ENCODE data around the gene NUTM1.
A peak's percentile ranks its signal among the peaks of the same experiment; 100 is the strongest.

The NUTM1 gene

DNA sequence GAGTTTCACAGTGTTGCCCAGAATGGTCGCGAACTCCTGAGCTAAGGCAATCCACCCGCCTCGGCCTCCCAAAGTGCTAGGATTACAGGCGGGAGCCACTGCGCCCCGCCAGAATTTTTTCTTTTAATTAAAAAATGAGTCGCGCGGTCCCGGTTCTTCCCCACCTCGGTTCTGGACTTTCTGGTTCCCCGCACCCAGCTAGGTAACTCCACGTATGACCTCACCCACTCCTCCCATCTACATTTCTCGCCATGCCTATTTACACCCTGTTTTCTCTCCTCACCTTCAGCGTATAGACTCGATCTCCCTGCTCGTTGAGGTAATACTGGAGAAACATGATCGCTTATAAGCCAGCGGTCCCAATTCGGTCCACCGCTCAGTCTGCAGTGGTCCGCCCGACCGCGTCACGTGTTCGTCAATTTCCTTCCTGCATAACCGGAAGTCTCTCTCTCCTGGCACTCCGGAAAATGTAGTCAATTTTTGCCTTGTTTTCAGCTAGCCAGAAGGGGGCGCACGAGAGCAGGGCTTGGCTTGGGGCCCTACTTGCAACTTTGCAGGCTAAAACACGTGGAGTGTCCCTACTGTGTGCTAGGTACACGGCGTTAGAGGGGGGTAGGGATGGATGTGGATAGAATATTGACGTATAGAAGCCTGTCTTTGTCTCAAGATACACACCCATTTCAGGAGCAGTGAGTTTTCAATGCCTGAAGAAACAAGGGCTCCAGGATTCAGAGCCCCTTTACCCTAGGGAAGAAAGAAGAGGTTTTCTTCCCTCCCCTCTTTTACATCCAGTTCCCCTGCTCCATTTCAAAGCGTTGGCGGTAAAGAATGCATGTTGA is at the start of gene NUTM1, which contains the start of gene NOP10:
Gene NUTM1, plus strand, starts transcription at position 579 of the 839 bp plus-strand sequence. CDS start 382 bp downstream, outside the sequence.
Gene NOP10, minus strand, starts transcription at position 400 of the 839 bp plus-strand sequence. Its CDS starts 63 bp downstream, at position 337.
- Mint-ChIP-seq H3K4me1 (ENCODE audit: low read depth) (peaks cover 28% of the 10 kb centered on the region), H3K9me3 (ENCODE audit: low read depth) (no peaks in the 10 kb centered on the region), H3K27me3 (no peaks in the 10 kb centered on the region), H3K27ac (peak within 1 kb of the TSS; percentile 94), H3K36me3 (peaks cover 9% of the 10 kb centered on the region), H3K4me3 (no peak within 1 kb of the TSS)

GRCh38 chr15:34297059-34297458 is 46.1 kb upstream of the NUTM1 start:
- Mint-ChIP-seq H3K27ac (peak overlapping the region; percentile 66), H3K9me3 (ENCODE audit: low read depth) (no peaks in the 10 kb centered on the region), H3K4me1 (ENCODE audit: low read depth) (peaks cover 65% of the 10 kb centered on the region), H3K36me3 (peaks cover 21% of the 10 kb centered on the region), H3K27me3 (no peaks in the 10 kb centered on the region), H3K4me3 (no peak overlapping the region)

- Mint-ChIP-seq H3K27ac (peak overlapping the region; percentile 50), H3K27me3 (no peaks in the 10 kb centered on the region), H3K36me3 (peaks cover 28% of the 10 kb centered on the region), H3K4me3 (no peak overlapping the region), H3K9me3 (ENCODE audit: low read depth) (no peaks in the 10 kb centered on the region), H3K4me1 (ENCODE audit: low read depth) (peaks cover 77% of the 10 kb centered on the region)
These were observed 42.1 kb upstream of the NUTM1 start for GRCh38 chr15:34301058-34301457.

- no peak overlapping the region for H3K27ac Mint-ChIP-seq
- H3K36me3 Mint-ChIP-seq = peaks cover 29% of the 10 kb centered on the region
- no peaks in the 10 kb centered on the region for H3K27me3 Mint-ChIP-seq
- H3K9me3 Mint-ChIP-seq (ENCODE audit: low read depth) = no peaks in the 10 kb centered on the region
- peaks cover 74% of the 10 kb centered on the region for H3K4me1 Mint-ChIP-seq (ENCODE audit: low read depth)
- H3K4me3 Mint-ChIP-seq = no peak overlapping the region
These were observed 38.5 kb upstream of the NUTM1 start for GRCh38 chr15:34304613-34305012.

- Mint-ChIP-seq H3K4me1 (ENCODE audit: low read depth) (peaks cover 68% of the 10 kb centered on the region), H3K27me3 (no peaks in the 10 kb centered on the region), H3K36me3 (peaks cover 16% of the 10 kb centered on the region), H3K4me3 (no peak overlapping the region), H3K9me3 (ENCODE audit: low read depth) (no peaks in the 10 kb centered on the region), H3K27ac (peak overlapping the region; percentile 36)
These were observed 31.6 kb upstream of the NUTM1 start for GRCh38 chr15:34311563-34311962.

DNA sequence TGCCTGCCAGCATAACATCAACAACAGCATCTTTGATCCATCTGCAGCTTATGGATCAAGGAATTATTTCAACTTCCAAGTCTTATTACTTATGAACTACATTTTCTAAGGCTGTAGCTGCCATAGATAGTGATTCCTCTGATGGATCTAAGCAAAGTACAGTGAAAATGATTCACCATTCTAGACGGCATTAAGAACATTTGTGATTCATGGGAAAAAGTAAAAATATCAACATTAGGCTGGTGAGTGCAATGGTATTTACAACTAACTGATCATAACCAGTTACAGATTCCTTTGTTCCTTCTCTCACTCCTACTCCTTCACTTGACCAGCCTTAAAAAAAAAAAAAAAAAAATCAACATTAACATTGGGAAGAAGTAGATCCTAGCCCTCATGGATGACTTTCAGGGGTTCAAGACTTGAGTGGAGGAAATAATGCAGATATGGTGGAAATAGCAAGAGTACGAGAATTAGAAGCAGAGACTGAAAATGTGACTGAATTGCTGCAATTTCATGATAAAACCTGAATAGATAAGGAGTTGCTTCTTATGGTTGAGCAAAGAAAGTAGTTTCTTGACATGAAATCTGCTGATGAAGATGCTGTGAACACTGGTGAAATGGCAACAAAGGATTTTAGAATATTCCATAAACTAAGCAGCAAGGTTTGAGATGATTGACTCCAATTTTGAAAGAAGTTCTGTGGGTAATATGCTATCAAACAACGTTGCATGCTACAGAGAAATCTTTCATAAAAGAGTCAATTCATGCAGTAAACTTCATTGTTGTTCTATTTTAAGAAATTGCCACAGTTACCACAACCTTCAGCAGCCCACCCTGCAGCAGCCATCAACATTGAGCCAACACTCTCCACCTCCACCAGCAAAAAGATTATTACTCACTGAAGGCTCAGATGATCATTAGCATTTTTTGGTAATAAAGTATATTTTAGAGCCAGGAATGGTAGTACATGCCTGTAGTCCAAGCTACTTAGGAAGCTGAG is 28.3 kb upstream of the NUTM1 start:
- peaks cover 11% of the 10 kb centered on the region for H3K36me3 Mint-ChIP-seq

DNA sequence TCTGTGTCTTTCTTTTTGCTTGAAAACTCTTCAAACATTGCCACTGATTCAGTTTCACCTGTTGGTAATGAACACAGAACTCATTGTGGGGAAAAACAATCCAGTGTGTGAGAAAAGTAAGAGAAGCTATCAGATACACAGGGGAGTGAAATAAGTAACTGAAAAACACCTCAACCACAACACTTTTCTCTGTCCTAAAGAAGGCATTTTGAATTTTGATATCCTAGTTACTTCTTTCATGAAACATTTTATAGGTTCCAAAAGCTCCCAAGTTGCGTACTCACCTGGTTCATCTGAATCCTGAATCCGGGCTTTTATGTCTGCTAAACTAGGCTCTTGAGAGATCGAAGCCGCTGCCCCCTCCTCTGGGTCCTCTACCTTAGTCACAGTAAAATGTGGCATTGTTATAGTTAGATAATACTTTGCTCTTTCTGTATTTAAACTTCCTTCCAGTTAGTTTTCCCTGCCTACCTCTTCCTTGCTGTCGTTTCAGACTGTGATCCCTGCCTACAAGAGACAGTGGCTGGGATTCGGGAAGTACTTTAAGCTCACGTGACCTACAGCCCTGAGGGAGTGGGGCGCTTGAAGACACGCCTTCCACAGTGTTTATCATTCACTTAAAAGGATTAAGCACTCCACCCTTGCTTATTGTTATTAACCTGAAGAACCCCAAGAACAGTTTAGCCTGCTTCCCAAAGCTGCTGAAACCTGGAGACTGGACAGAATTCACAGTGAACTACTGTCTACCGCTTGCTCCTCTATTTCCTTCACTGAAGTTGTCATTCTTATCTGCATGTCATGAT is 24.6 kb upstream of the NUTM1 start:
- Mint-ChIP-seq H3K4me1 (ENCODE audit: low read depth) (peaks cover 70% of the 10 kb centered on the region), H3K27ac (peak overlapping the region; percentile 98), H3K4me3 (peak overlapping the region; percentile 98), H3K9me3 (ENCODE audit: low read depth) (no peaks in the 10 kb centered on the region), H3K27me3 (no peaks in the 10 kb centered on the region), H3K36me3 (peaks cover 7% of the 10 kb centered on the region)

More for the DNA sequence above, 28.3 kb upstream of the NUTM1 start:
- Mint-ChIP-seq H3K27me3 (no peaks in the 10 kb centered on the region), H3K9me3 (ENCODE audit: low read depth) (no peaks in the 10 kb centered on the region), H3K4me1 (ENCODE audit: low read depth) (peaks cover 68% of the 10 kb centered on the region), H3K27ac (peak overlapping the region; percentile 80), H3K4me3 (peak overlapping the region; percentile 60)

DNA sequence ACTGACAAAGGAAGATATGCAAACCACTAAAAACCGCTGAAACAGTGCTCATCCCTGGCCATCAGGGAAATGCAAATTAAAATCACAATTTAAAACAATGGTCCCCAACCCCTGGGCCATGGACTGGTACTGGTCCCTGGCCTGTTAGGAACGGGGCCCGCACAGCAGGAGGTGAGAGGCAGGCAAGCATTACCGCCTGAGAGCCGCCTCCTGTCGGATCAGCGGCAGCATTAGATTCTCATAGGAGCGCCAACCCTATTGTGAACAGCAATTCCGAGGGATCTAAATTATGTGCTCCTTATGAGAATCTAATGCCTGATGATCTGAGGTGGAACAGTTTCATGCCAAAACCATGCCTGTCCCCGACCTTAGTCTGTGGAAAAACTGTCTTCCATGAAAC is 19.9 kb upstream of the NUTM1 start:
- Mint-ChIP-seq H3K9me3 (ENCODE audit: low read depth) (no peaks in the 10 kb centered on the region), H3K27ac (peak overlapping the region; percentile 46), H3K4me3 (no peak overlapping the region), H3K36me3 (peaks cover 3% of the 10 kb centered on the region), H3K4me1 (ENCODE audit: low read depth) (peaks cover 69% of the 10 kb centered on the region), H3K27me3 (no peaks in the 10 kb centered on the region)

- no peaks in the 10 kb centered on the region for H3K9me3 Mint-ChIP-seq (ENCODE audit: low read depth)
- peak overlapping the region; percentile 40 for H3K4me3 Mint-ChIP-seq
- H3K27ac Mint-ChIP-seq = peak overlapping the region; percentile 75
- peaks cover 3% of the 10 kb centered on the region for H3K36me3 Mint-ChIP-seq
- H3K4me1 Mint-ChIP-seq (ENCODE audit: low read depth) = peaks cover 72% of the 10 kb centered on the region
- no peaks in the 10 kb centered on the region for H3K27me3 Mint-ChIP-seq
These were observed 18.2 kb upstream of the NUTM1 start for GRCh38 chr15:34324933-34325332.

GRCh38 chr15:34325368-34325767 is 17.7 kb upstream of the NUTM1 start:
- Mint-ChIP-seq H3K4me3 (peak overlapping the region; percentile 40), H3K27ac (peak overlapping the region; percentile 83), H3K27me3 (no peaks in the 10 kb centered on the region), H3K9me3 (ENCODE audit: low read depth) (no peaks in the 10 kb centered on the region), H3K36me3 (peaks cover 3% of the 10 kb centered on the region), H3K4me1 (ENCODE audit: low read depth) (peaks cover 72% of the 10 kb centered on the region)

DNA sequence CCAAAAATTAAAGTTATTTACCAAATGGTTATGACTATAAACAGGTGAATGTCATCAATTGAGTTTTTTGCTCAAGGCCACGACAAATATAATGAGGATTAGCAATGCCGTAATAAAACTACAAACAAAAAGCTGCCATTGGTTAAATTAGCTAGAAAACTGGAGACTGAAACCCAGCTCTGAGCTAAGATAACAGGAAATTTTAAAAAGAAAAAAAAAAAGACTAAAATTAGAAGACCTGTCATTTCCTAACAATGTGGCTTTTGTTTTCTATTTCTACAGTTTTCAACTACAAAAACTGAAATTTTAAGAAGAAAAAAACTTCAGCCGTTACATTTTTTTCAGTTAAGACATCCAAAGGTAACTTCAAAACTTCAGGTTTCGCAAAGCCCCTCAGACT is 15.2 kb upstream of the NUTM1 start:
- peaks cover 82% of the 10 kb centered on the region for H3K4me1 Mint-ChIP-seq (ENCODE audit: low read depth)
- H3K27me3 Mint-ChIP-seq = no peaks in the 10 kb centered on the region
- peak overlapping the region; percentile 83 for H3K4me3 Mint-ChIP-seq
- no peaks in the 10 kb centered on the region for H3K9me3 Mint-ChIP-seq (ENCODE audit: low read depth)
- peaks cover 2% of the 10 kb centered on the region for H3K36me3 Mint-ChIP-seq
- H3K27ac Mint-ChIP-seq = peak overlapping the region; percentile 99

DNA sequence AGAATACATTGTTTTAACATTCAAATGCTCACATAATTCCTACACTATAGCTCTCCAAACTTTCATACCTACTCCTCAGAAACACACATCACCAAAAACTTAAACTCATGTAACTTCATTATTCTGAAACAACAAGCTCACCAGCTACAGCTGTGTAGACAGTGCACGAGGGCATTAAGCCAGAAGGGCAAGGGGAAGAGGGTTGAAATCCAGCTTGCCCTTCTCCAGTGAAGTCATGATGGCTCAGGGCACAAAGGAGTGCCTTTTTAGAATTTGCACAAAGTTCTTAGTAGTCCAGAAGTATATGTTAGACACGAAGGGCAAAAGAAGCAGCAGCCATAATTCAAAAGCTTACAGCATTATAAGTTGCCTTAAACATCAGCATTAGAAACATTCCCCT is 14.1 kb upstream of the NUTM1 start:
- Mint-ChIP-seq H3K9me3 (ENCODE audit: low read depth) (no peaks in the 10 kb centered on the region), H3K4me3 (peak overlapping the region; percentile 83), H3K4me1 (ENCODE audit: low read depth) (peaks cover 85% of the 10 kb centered on the region), H3K27ac (peak overlapping the region; percentile 99), H3K27me3 (no peaks in the 10 kb centered on the region), H3K36me3 (no peaks in the 10 kb centered on the region)

GRCh38 chr15:34330279-34330678 is 12.8 kb upstream of the NUTM1 start:
- peaks cover 85% of the 10 kb centered on the region for H3K4me1 Mint-ChIP-seq (ENCODE audit: low read depth)
- no peaks in the 10 kb centered on the region for H3K9me3 Mint-ChIP-seq (ENCODE audit: low read depth)
- H3K27ac Mint-ChIP-seq = peak overlapping the region; percentile 85
- no peaks in the 10 kb centered on the region for H3K27me3 Mint-ChIP-seq
- no peaks in the 10 kb centered on the region for H3K36me3 Mint-ChIP-seq
- peak overlapping the region; percentile 44 for H3K4me3 Mint-ChIP-seq

DNA sequence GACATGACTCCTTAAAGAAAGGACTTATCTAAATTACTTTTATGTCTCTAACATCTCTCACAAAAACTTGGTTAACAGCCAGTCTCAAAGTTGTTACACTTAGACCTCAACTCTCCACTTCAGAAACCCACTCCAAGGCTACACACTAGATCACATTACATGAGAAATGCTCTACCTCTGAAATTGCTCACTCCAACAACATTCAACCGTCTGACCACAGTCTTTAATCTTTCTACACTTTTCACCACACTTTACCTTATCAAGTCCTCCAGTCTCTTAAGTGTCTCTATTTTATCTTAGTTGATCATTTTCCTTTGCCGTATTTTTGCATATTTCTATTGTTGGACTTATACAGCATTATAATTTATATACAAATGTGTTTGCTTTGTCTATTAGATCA is 11.3 kb upstream of the NUTM1 start:
- H3K9me3 Mint-ChIP-seq (ENCODE audit: low read depth) = no peaks in the 10 kb centered on the region
- H3K27ac Mint-ChIP-seq = peak overlapping the region; percentile 98
- no peaks in the 10 kb centered on the region for H3K27me3 Mint-ChIP-seq
- no peaks in the 10 kb centered on the region for H3K36me3 Mint-ChIP-seq
- peak overlapping the region; percentile 69 for H3K4me3 Mint-ChIP-seq
- peaks cover 88% of the 10 kb centered on the region for H3K4me1 Mint-ChIP-seq (ENCODE audit: low read depth)
